ENCODE results near the gene KRT86.
A peak's percentile ranks its signal among the peaks of the same experiment; 100 is the strongest.

KRT86 gene

DNA sequence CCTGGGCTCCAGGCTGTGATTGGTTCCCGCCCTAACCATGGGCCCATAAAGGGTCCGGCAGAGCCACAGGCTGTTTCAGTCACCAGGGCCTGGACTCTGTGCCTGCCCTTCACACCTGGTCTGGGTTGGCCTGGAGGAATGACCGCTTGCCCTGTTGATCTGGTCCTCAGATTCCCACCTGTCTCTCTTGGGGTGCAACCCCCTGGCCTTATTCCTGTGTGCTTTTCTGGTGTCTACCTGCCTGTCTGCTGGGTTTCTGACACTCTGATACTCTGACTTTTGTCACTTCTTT, 49.7 kb downstream of the KRT86 start:
- Histone ChIP-seq H3K27ac (ENCODE audit: low read depth, low read length, poor library complexity, severe bottlenecking) (no peak overlapping the region), H2AFZ (ENCODE audit: low read length) (no peak overlapping the region), H3K27me3 (ENCODE audit: insufficient read depth, low read length) (0 out of 2 replicates have a peak, but pooled peaks cover 15% of the 10 kb centered on the region), H3K36me3 (ENCODE audit: insufficient read depth, low read length) (no peaks in the 10 kb centered on the region), H3K4me2 (ENCODE audit: low read length) (no peak overlapping the region), H3K9me2 (ENCODE audit: low read depth, low read length) (no peaks in the 10 kb centered on the region), H3F3A (ENCODE audit: insufficient read depth, low read length) (no peaks in the 10 kb centered on the region), H3K79me2 (ENCODE audit: insufficient read depth, low read length) (no peaks in the 10 kb centered on the region), H3K4me3 (ENCODE audit: low read depth, low read length, poor library complexity, severe bottlenecking) (no peak overlapping the region), H3K9me3 (ENCODE audit: low read length) (no peaks in the 10 kb centered on the region), H3K9ac (ENCODE audit: low read length) (no peak overlapping the region), H3K4me1 (ENCODE audit: insufficient read depth, low read length, severe bottlenecking) (no peaks in the 10 kb centered on the region), H4K20me1 (ENCODE audit: insufficient read depth, low read length) (no peaks in the 10 kb centered on the region)
- TF ChIP-seq, protein P1, sequence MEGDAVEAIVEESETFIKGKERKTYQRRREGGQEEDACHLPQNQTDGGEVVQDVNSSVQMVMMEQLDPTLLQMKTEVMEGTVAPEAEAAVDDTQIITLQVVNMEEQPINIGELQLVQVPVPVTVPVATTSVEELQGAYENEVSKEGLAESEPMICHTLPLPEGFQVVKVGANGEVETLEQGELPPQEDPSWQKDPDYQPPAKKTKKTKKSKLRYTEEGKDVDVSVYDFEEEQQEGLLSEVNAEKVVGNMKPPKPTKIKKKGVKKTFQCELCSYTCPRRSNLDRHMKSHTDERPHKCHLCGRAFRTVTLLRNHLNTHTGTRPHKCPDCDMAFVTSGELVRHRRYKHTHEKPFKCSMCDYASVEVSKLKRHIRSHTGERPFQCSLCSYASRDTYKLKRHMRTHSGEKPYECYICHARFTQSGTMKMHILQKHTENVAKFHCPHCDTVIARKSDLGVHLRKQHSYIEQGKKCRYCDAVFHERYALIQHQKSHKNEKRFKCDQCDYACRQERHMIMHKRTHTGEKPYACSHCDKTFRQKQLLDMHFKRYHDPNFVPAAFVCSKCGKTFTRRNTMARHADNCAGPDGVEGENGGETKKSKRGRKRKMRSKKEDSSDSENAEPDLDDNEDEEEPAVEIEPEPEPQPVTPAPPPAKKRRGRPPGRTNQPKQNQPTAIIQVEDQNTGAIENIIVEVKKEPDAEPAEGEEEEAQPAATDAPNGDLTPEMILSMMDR (IDR thresholded peaks at IDR 0.05; ENCODE audit: low read length): no peak
- TF ChIP-seq EZH2 (IDR thresholded peaks at IDR 0.05; ENCODE audit: borderline replicate concordance, low read length): no peak

DNA sequence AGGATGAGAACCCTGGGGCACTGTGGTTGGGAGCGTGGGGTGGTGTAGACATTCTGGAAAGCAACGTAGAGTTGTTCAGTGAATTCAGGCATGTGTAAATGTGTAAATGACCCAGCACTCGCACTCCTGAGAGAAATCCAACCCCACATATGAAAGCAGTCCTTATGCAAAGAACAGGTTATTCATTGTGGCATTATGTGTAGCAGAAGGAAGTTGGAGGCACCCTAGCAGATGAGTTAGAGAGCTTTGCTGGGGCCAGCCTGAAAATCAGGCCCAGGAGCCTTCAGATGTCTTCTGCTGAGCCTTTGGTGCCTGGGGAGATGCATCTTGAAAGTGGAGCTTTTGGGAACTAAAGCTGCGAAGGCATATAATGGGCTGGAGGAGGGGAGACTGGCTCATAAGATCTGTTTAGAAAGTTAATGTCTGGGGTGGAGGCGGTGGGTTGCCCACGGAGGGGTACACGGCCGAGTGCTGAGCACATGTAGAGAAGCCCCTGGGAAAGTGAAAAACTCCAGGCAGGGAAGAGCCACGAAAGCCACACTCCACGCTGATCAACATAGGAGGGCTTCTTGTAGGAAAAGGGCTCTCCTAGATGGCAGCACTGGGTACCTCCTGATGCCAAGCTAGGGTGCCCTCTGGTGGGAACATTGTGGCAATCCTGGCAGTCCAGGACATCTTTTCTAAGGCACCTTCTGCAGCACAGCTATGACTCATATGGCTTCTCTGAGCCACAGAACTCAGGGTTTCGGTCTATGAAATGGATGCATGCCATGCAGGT, 52.8 kb downstream of the KRT86 start:
- Histone ChIP-seq H3K79me2 (ENCODE audit: insufficient read depth, low read length) (no peaks in the 10 kb centered on the region), H3K27me3 (ENCODE audit: insufficient read depth, low read length) (0 out of 2 replicates have a peak, but pooled peaks cover 5% of the 10 kb centered on the region), H3K9ac (ENCODE audit: low read length) (no peak overlapping the region), H3K27ac (ENCODE audit: low read depth, low read length, poor library complexity, severe bottlenecking) (no peak overlapping the region), H3K36me3 (ENCODE audit: insufficient read depth, low read length) (no peaks in the 10 kb centered on the region), H3K9me2 (ENCODE audit: low read depth, low read length) (no peaks in the 10 kb centered on the region), H3K9me3 (ENCODE audit: low read length) (no peaks in the 10 kb centered on the region), H4K20me1 (ENCODE audit: insufficient read depth, low read length) (no peaks in the 10 kb centered on the region), H3K4me2 (ENCODE audit: low read length) (no peak overlapping the region), H2AFZ (ENCODE audit: low read length) (no peak overlapping the region), H3K4me1 (ENCODE audit: insufficient read depth, low read length, severe bottlenecking) (no peaks in the 10 kb centered on the region), H3F3A (ENCODE audit: insufficient read depth, low read length) (no peaks in the 10 kb centered on the region), H3K4me3 (ENCODE audit: low read depth, low read length, poor library complexity, severe bottlenecking) (no peak overlapping the region)
- TF ChIP-seq, protein P1 (IDR thresholded peaks at IDR 0.05; ENCODE audit: low read length): peak; percentile 98
- TF ChIP-seq EZH2 (IDR thresholded peaks at IDR 0.05; ENCODE audit: borderline replicate concordance, low read length): no peak

DNA sequence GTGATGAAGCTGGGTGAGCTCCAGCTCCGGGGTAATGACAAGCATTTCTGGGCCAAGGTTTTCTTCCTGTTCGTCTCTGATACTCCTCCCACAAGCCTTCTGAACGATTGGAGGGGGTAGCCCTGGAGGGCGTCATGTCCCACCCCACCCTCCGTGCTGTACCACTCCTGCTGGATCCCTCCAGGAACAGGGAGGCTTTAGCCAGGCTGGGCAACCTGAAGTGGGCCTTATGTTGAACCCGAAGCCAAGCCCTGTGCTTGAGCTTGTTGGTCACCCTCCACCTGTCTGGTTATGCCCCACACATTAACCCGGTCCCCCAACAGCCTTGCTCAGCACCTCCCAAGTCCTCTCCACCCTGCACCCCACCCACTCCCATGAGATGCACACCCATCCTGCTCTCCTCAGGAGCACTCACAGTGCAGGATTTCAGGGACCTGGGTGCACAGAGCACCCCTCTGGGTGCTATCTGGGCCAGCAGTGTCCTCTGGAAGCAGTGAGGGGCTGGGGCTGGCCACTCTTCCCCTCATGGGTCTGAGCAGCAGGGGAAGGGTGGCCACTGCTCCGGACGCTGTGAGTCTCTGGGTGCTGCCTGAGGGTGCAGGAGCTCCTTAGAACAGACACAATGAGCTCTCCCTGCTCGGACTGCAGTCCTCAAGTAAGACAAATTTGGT, 53.5 kb downstream of the KRT86 start:
- Histone ChIP-seq H3K9me2 (ENCODE audit: low read depth, low read length) (no peaks in the 10 kb centered on the region), H3K4me2 (ENCODE audit: low read length) (no peak overlapping the region), H4K20me1 (ENCODE audit: insufficient read depth, low read length) (no peaks in the 10 kb centered on the region), H3K4me1 (ENCODE audit: insufficient read depth, low read length, severe bottlenecking) (no peaks in the 10 kb centered on the region), H3K9ac (ENCODE audit: low read length) (no peak overlapping the region), H3K27me3 (ENCODE audit: insufficient read depth, low read length) (0 out of 2 replicates have a peak, but pooled peaks cover 5% of the 10 kb centered on the region), H3F3A (ENCODE audit: insufficient read depth, low read length) (no peaks in the 10 kb centered on the region), H2AFZ (ENCODE audit: low read length) (no peak overlapping the region), H3K36me3 (ENCODE audit: insufficient read depth, low read length) (no peaks in the 10 kb centered on the region), H3K4me3 (ENCODE audit: low read depth, low read length, poor library complexity, severe bottlenecking) (no peak overlapping the region), H3K79me2 (ENCODE audit: insufficient read depth, low read length) (no peaks in the 10 kb centered on the region), H3K9me3 (ENCODE audit: low read length) (no peaks in the 10 kb centered on the region), H3K27ac (ENCODE audit: low read depth, low read length, poor library complexity, severe bottlenecking) (no peak overlapping the region)
- TF ChIP-seq EZH2 (IDR thresholded peaks at IDR 0.05; ENCODE audit: borderline replicate concordance, low read length): no peak
- TF ChIP-seq, protein P1 (IDR thresholded peaks at IDR 0.05; ENCODE audit: low read length): no peak

Data from OCI-LY1 (cell line).